GM12878 (cell line): ENCODE results near the gene ANO3. TPM values are rescaled to one million over a fixed set of nuclear protein-coding genes. Genes with fewer than 3 reads are reported as not detected.

Source experiments
- ATAC-seq: fragments of 200-7000 bp; cut with Tn5 transposase; 3 replicates; pipeline ENCODE4 v1.9.1; 2020; ENCODE audit warnings: mild to moderate bottlenecking, moderate library complexity
- BruUV-seq: library from RNA; stranded (reverse); fragments of 400-500 nt; replicated peaks from 2 replicates; lab custom pipeline; 2021; lab: Mats Ljungman, UMichigan
- CTCF ChIA-PET: fragments of 300-600 bp; sonication (Branson Sonifier 250); formaldehyde crosslinking; extraction: SDS; loops from one replicate; lab custom pipeline; 2021; ENCODE audit warnings: inconsistent platforms; lab: Yijun Ruan, JAX
- POLR2A ChIA-PET: fragments of 350-600 bp; formaldehyde crosslinking; extraction: SDS; loops from one replicate; lab custom pipeline; 2021; ENCODE audit warnings: inconsistent platforms; lab: Charles Lee
- RAD21 ChIA-PET: fragments of 300-600 bp; sonication (Branson Sonifier 250); formaldehyde crosslinking; loops from one replicate; lab custom pipeline; 2023; ENCODE audit warnings: antibody characterized with exemption; ENCODE audit not compliant: unreplicated experiment; lab: Charles Lee
- SMC1A ChIA-PET: fragments of 300-600 bp; sonication (Branson Sonifier 250); formaldehyde crosslinking; loops from one replicate; lab custom pipeline; 2023; ENCODE audit not compliant: unreplicated experiment, uncharacterized antibody; lab: Charles Lee
- DNase-seq: peaks from one replicate; pipeline ENCODE4 v3.0.0-alpha.2; 2011; ENCODE audit warnings: low read depth, low spot score
- FAIRE-seq: peaks from 3 replicates; lab custom pipeline; 2011; peaks lifted over from hg19 to GRCh38; lab: Jason Lieb, UNC
- H2AFZ ChIP-seq: 2 replicates; pipeline ENCODE4 v1.6.0; 2011; ENCODE audit warnings: low read depth, low read length, control low read depth; ENCODE audit not compliant: control insufficient read depth
- H3K27ac ChIP-seq: 2 replicates; pipeline ENCODE4 v1.5.1; 2011; ENCODE audit warnings: control low read depth; ENCODE audit not compliant: control insufficient read depth, insufficient read depth
- H3K27me3 ChIP-seq, 2 experiments: replicated peaks in 1 of 2; 2 replicates each; pipeline versions ENCODE4 v1.6.0 to v1.6.1; 2011; ENCODE audit warnings: low read length in 1 of 2; ENCODE audit not compliant: control insufficient read depth in 2 of 2, insufficient read depth in 2 of 2
- H3K36me3 ChIP-seq, 2 experiments: 2 replicates each; pipeline ENCODE4 v1.5.1; 2011; ENCODE audit warnings: low read length in 1 of 2; ENCODE audit not compliant: control insufficient read depth in 2 of 2, insufficient read depth in 2 of 2
- H3K4me1 ChIP-seq: 2 replicates; pipeline ENCODE4 v1.6.1; 2011; ENCODE audit warnings: mild to moderate bottlenecking, low read length, moderate library complexity, mixed read lengths; ENCODE audit not compliant: control insufficient read depth, insufficient read depth
- H3K4me2 ChIP-seq: 2 replicates; pipeline ENCODE4 v1.6.0; 2011; ENCODE audit warnings: control low read depth; ENCODE audit not compliant: control insufficient read depth, insufficient read depth
- H3K4me3 ChIP-seq: fragments of 200-600 bp; sonication (generic); 2 replicates; pipeline ENCODE4 v1.5.1; 2016
- H3K79me2 ChIP-seq: 2 replicates; pipeline ENCODE4 v1.6.0; 2011; ENCODE audit warnings: low read length; ENCODE audit not compliant: control insufficient read depth, insufficient read depth
- H3K9ac ChIP-seq: 2 replicates; pipeline ENCODE4 v1.8.0; 2011; ENCODE audit warnings: low read length, control low read depth, mixed read lengths; ENCODE audit not compliant: control insufficient read depth, insufficient read depth
- H3K9me3 ChIP-seq: replicated peaks from 3 replicates; pipeline ENCODE4 v1.5.1; 2011; ENCODE audit warnings: mild to moderate bottlenecking, low read length; ENCODE audit not compliant: control insufficient read depth, insufficient read depth
- H4K20me1 ChIP-seq: 2 replicates; pipeline ENCODE4 v1.6.0; 2011; ENCODE audit not compliant: control insufficient read depth, insufficient read depth
- FOS ChIP-seq: IDR thresholded peaks from 3 replicates; pipeline ENCODE4 v1.6.1; 2011; ENCODE audit warnings: borderline replicate concordance; ENCODE audit not compliant: insufficient read length; ENCODE audit errors: extremely low read depth
- HDAC2 ChIP-seq: fragments of 200-600 bp; sonication (generic); IDR thresholded peaks from 2 replicates; pipeline ENCODE4 v1.6.1; 2017
- MTA2 ChIP-seq: fragments of 450-650 bp; IDR thresholded peaks from 2 replicates; pipeline ENCODE4 v1.6.1; 2016; ENCODE audit warnings: low read depth, mild to moderate bottlenecking, moderate library complexity
- NR2F1 ChIP-seq: fragments of 450-650 bp; conservative IDR thresholded peaks from 2 replicates; pipeline ENCODE4 v1.6.1; 2017; ENCODE audit warnings: mild to moderate bottlenecking
- PAX5 ChIP-seq: IDR thresholded peaks from 2 replicates; pipeline ENCODE4 v1.6.1; 2011; ENCODE audit warnings: low read depth, low read length, borderline replicate concordance
- POLR2A ChIP-seq: IDR thresholded peaks from 2 replicates; pipeline ENCODE4 v1.6.1; 2011; ENCODE audit warnings: low read depth, mild to moderate bottlenecking, low read length
- SRF ChIP-seq, 2 experiments: IDR thresholded peaks; 2 replicates each; pipeline ENCODE4 v1.6.1; 2011; ENCODE audit warnings: low read depth in 2 of 2, low read length in 2 of 2, mild to moderate bottlenecking in 1 of 2, moderate library complexity in 1 of 2
- SUPT20H ChIP-seq: IDR thresholded peaks from 2 replicates; pipeline ENCODE4 v1.6.1; 2011; ENCODE audit warnings: low read depth, mild to moderate bottlenecking, low read length, moderate library complexity, borderline replicate concordance; ENCODE audit not compliant: control insufficient read depth
- ZNF24 ChIP-seq: fragments of 450-650 bp; IDR thresholded peaks from 2 replicates; pipeline ENCODE4 v1.6.1; 2017; ENCODE audit warnings: antibody characterized with exemption, mild to moderate bottlenecking
- in situ Hi-C: fragments of 300-500 bp; cut with MboI; formaldehyde crosslinking; loops from 9 replicates; pipeline ENCODE4 v1.14.3; 2018; ENCODE audit warnings: mixed read lengths
- intact Hi-C: fragments of 100-400 bp; cut with micrococcal nuclease; formaldehyde crosslinking; loops from one replicate; pipeline ENCODE4 v1.14.2; 2022; ENCODE audit not compliant: unreplicated experiment
- polyA plus RNA-seq, 11 experiments: library from polyadenylated mRNA; depleted of rRNA in 4 of 11; unstranded in 6 of 11; stranded (reverse) in 5 of 11; fragments of >200 nt; fragmentation: Nextera tagmentation in 4 of 11; fragmentation: Illumina TruSeq in 1 of 11; extraction: Ambion mirVana in 4 of 11; extraction: Trizol in 1 of 11; gene quantifications; 1 replicate in 1 of 11; 2 replicates in 10 of 11; pipeline versions ENCODE4 v1.2.1 to v1.2.3, GENCODE V29; 2011 to 2016; ENCODE audit warnings: inconsistent platforms in 2 of 11, missing spikeins in 2 of 11, low read depth in 1 of 11
- total RNA-seq, 4 experiments: library from RNA; depleted of rRNA in 3 of 4; stranded (reverse); fragments of >200 nt in 3 of 4; fragmentation: Illumina TruSeq in 1 of 4; extraction: Trizol in 1 of 4; gene quantifications; 2 replicates each; pipeline versions ENCODE4 v1.2.1 to v1.2.3, GENCODE V29; 2013 to 2021

The ANO3 gene
- total and polyA plus RNA-seq, 10 of the 15 experiments (the other 5 are each of a cell fraction or from before 2014, with no cell fraction given), result 0.13 to 5.9 (median 0.44) TPM

- ChIA-PET CTCF (interaction anchor here (0.8 to 1.5 kb wide), 5 partner anchors 10 to 70 kb away, joined by 3 to 6 read pairs (median 4); no protein-coding TSS in a partner anchor), SMC1A (interaction anchor here (0.7 to 2.9 kb wide), 10 partner anchors 8 to 143 kb away, joined by 3 to 10 read pairs (median 5); no protein-coding TSS in a partner anchor), RAD21 (interaction anchor here (1.2 to 3.0 kb wide), 5 partner anchors 11 to 64 kb away, joined by 3 to 7 read pairs (median 4); no protein-coding TSS in a partner anchor), POLR2A (interaction anchor here (1.5 kb wide), 1 partner anchor 11 kb away, joined by 7 read pairs; no protein-coding TSS in a partner anchor)
- TF ChIP-seq PAX5, result no peak
- no peak for TF ChIP-seq POLR2A
- TF ChIP-seq SRF (IDR thresholded peaks at IDR 0.05; ENCODE audit: low read depth in 2 of 2, low read length in 2 of 2), result no peak
- TF ChIP-seq NR2F1, result no peak
- no peak for TF ChIP-seq MTA2
- TF ChIP-seq HDAC2, result no peak
- no peak for TF ChIP-seq FOS
- no peak for TF ChIP-seq SUPT20H
- no peak for TF ChIP-seq ZNF24
- no peaks in the 10 kb centered on the region for H3K27me3 ChIP-seq
- H3K27ac ChIP-seq, result no peak overlapping the region
- H2AFZ ChIP-seq, result no peak overlapping the region
- no peak overlapping the region for H3K4me2 ChIP-seq
- intact Hi-C loops, result loop anchor here (10.0 kb wide), 1 partner anchor 614 kb away; no protein-coding TSS in a partner anchor
- H4K20me1 ChIP-seq, result no peaks in the 10 kb centered on the region
- DNase-seq (no peak), ATAC-seq (peak; percentile 49), FAIRE-seq (no peak)
- no TSS peak for BruUV-seq
- in situ Hi-C loops, result no loop called here
- H3K4me3 ChIP-seq, result no peak overlapping the region
- H3K9me3 ChIP-seq, result no peaks in the 10 kb centered on the region
- H3K4me1 ChIP-seq, result no peaks in the 10 kb centered on the region
- H3K79me2 ChIP-seq, result no peaks in the 10 kb centered on the region
- no peaks in the 10 kb centered on the region for H3K36me3 ChIP-seq
- no peak overlapping the region for H3K9ac ChIP-seq
Measured at GRCh38 chr11:26621132-26621531, 289.2 kb downstream of the ANO3 start.
